Left cardiac atrium (tissue), 4 donors: ENCODE data around the gene TPCN1. TPM values are rescaled to one million over a fixed set of nuclear protein-coding genes. Genes with fewer than 3 reads are reported as not detected.

Experiments used
- ATAC-seq, 2 donors: fragments of 200-7000 bp; cut with Tn5 transposase; one replicate each; pipeline ENCODE4 v1.9.1; 2020; ENCODE audit warnings: mild to moderate bottlenecking in 2 of 2, moderate library complexity in 2 of 2
- DNase-seq: peaks from one replicate; pipeline ENCODE4 v3.0.0-alpha.2; 2020
- intact Hi-C, 2 donors: fragments of 100-400 bp; cut with DNase I; formaldehyde crosslinking; loops; one replicate each; pipeline versions ENCODE4 v1.14.1 to v1.15.1; 2022 to 2023
- long read RNA-seq: library from polyadenylated mRNA; unstranded; transcript quantifications from one replicate; pipeline ENCODE4 v2.0.0, GENCODE V29; 2021
- total RNA-seq, 2 donors: library from RNA; stranded (reverse); fragmentation: NEBNext Ultra II Directional; extraction: Animal tissue kit (Norgen Biotek cat#: 25700); gene quantifications; one replicate each; pipeline ENCODE4 v1.2.1, GENCODE V29; 2021
- donor health status: DM: no; HTN: yes; CAD: no.
- donor health status: DM: no; HTN: yes; CAD: no; lungs with severe emphysema.
- donor health status: DM: yes; HTN: yes; CAD: no.
- donor health status: Dilated cardiomyopathy.

Gene TPCN1
- total RNA-seq, result 10 to 100 TPM; 66.1 to 80.6 TPM
- long read RNA-seq, full-length matches to known transcripts, result 12 of 74 reads
- long read RNA-seq, partial matches to known transcripts, result 30 of 74 reads
- long read RNA-seq, other reads (novel, unspliced or antisense), result 32 of 74 reads

DNA sequence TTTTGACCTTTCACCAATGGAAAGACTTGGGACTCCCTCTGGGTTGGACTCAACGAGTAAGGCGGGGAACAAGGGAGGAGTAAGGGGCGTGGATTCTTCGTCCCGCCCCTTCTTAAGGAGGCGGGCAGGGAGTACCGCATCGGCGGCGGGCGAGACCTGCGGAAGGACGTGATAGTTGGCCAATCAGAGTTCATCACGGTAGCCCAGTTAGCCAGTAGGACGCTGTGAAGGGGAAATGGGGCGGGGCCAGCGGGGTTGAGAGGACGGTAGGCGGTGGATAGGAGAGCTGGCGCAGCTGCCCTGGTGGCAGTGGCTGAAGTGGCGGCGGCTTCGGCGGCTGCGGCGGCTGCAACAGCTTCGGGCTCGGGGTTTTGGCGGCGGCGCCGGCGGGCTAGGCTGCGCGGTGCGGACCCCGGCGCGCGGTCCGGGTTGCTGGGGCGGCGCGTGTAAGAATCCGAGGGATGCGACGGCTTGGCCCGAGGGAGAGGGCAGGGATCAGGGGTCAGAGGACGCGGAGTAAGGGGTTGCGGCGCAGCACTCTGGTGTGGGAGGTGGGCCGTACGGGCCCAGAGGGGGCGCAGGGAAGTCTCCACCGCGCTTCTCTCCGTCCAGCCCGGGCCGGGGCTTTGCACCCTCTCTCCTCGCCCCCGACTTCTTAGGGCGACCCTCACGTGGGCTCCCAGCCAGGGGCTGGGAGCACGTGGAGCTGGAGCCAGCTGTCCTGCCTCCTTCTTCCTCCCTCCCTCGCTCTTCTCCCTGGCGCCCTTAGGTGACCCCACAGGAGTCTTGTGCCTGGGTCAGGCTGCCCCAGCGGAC lies at the start of gene TPCN1:
TPCN1 (plus strand) TSS at position 284 of the 816 bp plus-strand sequence. CDS start 5,389 bp downstream, outside the sequence.
- DNase-seq (peak; percentile 100), ATAC-seq (peak; percentile 96 to 97)
- intact Hi-C loops, result no loop called here

GRCh38 chr12:113171543-113171942 lies 49.7 kb upstream of the TPCN1 start:
- intact Hi-C loops, result loop anchor here (5.0 kb wide), 2 partner anchors 124 to 179 kb away; no protein-coding TSS in a partner anchor
- ATAC-seq (no peak), DNase-seq (no peak)

DNA sequence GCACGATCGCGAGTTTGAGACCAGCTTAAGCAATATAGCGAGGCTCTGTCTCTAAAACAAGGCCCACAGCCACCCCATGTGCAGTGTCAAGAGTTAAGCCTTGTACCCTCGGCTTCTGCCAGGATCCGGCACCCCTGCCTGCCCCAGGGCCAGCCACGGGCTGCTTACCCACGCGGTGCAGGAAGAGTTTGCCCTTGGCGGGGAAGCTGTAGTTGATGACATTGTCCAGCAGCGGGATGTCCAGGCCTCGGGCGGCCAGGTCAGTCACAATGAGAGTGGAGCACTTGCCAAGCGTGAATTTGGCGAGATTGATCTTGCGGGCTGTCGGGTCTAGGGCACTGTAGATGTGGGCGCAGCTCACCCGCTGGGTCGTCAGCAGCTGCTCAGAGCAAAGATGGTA lies 49.1 kb upstream of the TPCN1 start:
- intact Hi-C loops, result loop anchor here (5.0 kb wide), 2 partner anchors 125 to 180 kb away; no protein-coding TSS in a partner anchor
- ATAC-seq, result no peak
- no peak for DNase-seq

DNA sequence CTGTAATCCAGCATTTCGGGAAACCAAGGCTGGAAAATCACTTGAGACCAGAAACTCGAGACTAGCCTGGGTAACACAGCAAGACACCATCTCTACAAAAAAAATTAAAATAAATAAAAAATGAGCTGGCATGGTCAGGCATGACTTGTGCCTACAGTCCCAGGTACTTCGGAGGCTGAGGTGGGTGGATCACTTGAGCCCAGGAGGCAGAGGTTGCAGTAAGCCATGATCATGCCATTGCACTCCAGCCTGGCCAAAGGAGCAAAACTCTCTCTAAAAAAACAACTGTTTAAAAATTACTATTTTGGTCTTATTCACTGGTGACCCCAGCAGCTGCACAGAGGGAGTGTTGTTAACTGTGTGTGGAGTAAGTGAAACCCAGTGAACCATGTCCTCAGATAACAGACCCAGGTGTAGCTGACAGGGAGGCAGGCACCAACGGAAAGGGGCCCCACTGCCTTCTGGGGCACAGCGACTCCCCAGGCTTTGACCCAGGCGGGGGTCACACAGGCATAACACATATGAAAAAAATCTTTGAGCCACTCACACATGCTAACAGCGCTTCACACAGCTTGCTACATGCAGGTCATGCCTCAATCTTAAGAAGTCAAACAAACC lies 48.1 kb upstream of the TPCN1 start:
- DNase-seq (no peak), ATAC-seq (no peak)
- intact Hi-C loops, result loop anchor here (5.0 kb wide), 2 partner anchors 126 to 181 kb away; no protein-coding TSS in a partner anchor

DNA sequence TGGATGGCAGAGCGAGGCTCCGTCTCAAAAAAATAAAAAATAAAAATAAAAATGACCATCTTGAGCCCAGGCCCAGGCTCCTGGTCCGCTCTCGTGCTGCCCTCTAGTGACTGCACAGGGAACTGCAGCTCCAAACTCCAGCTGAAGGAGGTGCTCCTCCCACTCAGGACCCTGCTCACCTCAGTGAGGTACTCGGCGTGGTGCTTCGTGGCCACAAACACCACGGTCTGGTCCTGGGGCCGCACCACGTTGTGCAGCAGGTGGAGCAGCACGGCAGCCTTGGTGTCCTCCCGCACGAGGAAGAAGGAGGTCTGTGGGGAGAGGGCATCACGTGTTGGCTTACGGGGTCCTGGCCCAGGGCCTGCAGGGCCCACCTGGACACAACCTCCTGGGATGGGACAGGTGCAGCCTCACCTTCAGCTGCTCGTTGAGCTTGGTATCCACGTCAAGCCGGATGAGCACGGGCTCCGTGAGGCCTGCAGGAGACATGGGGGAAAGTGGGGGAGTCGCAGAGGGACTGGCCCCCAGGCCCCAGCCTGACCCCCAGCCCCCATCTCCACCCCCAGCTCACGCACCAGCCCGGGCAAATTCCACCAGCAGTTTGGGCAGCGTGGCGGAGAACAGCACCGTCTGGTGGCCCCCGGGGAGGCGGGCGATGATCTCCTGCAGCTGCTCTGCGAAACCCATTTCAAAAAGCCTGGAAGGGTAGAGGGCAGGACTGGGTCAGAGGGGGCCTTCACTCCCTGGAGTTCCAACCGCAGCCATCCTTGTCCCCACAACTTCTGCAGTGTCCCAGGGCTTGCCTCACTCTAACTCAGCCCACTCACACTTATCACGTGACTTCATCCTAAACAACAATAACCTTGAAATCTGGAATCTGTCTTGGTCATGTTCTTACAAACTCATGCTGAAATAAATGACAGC lies 46.5 kb upstream of the TPCN1 start:
- intact Hi-C loops, result loop anchor here (2.0 to 5.0 kb wide), 3 partner anchors 126 to 182 kb away; no protein-coding TSS in a partner anchor
- DNase-seq, result peak; percentile 70
- peak; percentile 78 to 83 for ATAC-seq

DNA sequence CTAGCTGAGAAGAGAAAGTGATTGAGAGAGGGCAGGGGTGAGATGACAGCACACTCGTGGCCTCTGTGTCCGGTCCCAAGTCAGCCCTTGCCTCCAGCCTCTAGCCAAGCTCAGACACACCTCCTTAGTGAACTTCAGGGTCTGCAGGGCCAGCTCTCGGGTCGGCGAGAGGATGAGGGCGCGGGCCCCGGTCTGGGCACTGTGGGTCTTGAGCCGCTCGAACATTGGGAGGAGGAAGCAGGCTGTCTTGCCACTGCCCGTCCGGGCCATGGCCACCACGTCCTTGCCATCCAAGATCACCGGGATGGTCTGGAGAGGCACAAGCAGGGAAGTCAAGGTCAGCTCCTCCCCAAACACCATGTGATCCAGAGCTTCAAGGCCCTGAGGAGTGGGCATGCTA lies 42.2 kb upstream of the TPCN1 start:
- intact Hi-C loops, result no loop called here
- DNase-seq (no peak), ATAC-seq (no peak)

- intact Hi-C loops, result no loop called here
- ATAC-seq, result no peak
- no peak for DNase-seq
These were observed 40.9 kb upstream of the TPCN1 start for GRCh38 chr12:113180333-113180732.

- no peak for ATAC-seq
- DNase-seq, result no peak
- intact Hi-C loops, result no loop called here
These were observed 39.3 kb upstream of the TPCN1 start for GRCh38 chr12:113181975-113182374.

DNA sequence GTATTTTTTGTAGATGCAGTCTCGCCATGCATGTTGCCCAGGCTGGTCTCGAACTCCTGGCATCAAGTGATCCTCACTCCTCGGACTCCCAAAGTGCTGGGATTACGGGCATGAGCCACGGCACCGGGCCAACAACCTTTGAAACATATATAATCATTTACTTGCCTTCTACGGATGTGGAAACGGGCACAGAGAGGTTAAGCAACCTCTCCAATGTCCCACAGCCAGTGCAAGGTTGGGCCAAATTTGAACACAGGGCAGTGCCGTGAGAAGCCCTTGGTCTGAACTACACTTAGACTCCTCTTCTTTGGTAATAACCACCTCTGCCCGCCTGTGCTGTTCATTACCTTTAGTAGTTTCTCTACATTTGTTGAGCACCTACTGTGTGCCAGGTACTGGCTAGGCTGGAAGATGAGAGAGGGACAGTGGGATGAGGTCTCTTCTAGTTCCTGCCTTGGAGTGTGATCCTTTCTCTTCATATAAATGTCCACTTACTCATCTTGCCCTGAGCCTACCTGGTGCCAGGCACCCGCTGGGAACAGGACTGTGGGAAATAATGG lies 38.2 kb upstream of the TPCN1 start:
- DNase-seq, result no peak
- ATAC-seq, result no peak
- intact Hi-C loops, result no loop called here

DNA sequence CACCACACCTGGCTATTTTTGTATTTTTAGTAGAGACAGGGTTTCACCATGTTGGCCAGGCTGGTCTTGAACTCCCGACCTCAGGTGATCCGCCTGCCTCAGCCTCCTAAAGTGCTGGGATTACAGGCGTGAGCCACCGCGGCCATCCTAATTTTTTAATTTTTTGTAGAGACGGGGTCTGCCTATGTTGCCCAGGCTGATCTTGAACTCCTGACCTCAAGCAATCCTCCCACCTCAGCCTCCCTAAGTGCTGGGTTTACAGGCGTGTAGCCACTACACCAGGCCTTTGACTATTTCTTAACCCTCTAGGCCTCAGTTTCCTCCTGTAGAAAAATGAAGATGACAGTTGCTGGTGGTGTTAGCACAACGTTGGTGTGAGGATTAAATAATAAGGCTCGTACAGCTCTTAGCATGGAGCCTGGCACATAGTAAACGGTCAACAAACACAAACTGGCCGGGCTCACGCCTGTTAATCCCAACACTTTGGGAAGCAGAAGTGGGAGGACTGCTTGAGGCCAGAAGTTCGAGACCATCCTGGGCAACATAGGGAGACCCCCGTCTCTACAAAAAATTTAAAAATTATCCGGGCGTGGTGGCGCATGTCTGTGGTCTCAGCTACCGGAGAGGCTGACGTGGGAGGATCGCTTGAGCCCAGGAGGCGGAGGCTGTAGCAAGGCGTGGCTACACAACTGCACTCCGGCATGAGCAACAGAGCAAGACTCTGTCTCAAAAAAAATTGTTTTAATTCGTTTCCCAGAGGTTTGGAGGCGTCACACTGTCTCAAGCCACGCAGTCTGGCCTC lies 37.0 kb upstream of the TPCN1 start:
- DNase-seq (peak; percentile 77), ATAC-seq (peak; percentile 44 to 65)
- intact Hi-C loops, result no loop called here

DNA sequence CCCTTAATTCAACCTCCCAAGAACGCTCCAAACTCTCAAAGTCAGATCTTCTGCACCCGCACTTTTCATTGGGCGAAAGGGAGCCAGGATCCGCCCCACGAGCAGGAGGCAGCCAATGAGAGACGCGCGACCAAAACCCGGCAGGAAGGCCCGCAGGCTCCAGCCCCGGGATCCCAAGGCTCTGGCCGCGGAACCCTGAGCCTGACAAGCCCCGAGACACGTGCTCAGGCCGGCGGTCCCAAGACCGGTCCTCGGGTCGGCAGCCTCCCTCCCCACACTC lies 36.4 kb upstream of the TPCN1 start:
- ATAC-seq (peak; percentile 93 to 94), DNase-seq (peak; percentile 92)
- intact Hi-C loops, result no loop called here

DNA sequence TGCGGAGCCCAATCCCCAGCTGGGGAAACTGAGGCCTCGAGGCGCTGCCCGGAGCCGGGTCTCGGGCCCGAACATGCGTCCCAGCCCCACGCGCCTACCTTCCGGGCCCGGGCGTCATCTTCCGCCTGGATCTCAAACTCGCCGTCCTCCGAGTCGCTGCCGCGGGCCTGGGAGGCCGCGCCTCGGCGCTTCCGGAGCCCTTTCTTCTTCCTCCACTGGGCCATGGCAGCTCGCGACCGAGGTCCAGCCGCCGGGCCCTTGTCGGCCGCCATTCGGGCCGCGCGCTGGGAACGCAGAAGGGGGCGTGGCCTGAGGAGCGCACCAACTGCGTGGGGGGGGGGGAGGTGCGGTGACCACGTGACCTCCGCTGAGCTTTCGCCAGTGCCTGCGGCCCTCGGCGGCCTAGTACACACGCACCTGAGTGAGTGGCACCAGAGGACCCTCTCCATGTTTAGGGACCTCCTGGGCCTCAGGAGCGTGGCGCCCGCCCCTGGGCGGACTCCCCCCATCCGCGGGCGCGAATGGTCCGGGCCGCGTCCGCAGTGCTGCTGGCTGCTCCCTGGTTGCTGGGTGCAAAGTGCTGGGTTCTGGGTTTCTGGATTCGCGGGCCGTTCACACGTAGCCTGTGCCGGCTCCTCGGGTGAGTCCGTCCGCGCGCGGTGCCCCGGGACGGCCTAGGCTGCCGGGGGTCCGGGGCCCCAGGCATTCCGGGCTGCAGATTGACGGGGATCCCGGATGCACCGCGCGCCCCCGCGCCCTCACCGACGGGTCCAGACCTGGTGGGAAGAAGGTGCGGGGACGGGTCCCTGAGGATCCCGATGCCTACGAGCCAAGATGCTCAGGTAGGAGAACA lies 35.9 kb upstream of the TPCN1 start, which contains the start of the genes DDX54 and RITA1:
DDX54 (minus strand) TSS at position 299 of the 853 bp plus-strand sequence; CDS start at position 272, 27 bp downstream.
RITA1 (plus strand) TSS at position 542 of the 853 bp plus-strand sequence. CDS start 1,026 bp downstream, outside the sequence.
- peak; percentile 89 to 91 for ATAC-seq
- DNase-seq, result peak; percentile 84
- intact Hi-C loops, result no loop called here

GRCh38 chr12:113186033-113186365 lies 35.3 kb upstream of the TPCN1 start:
- ATAC-seq (no peak), DNase-seq (no peak)
- intact Hi-C loops, result no loop called here

DNA sequence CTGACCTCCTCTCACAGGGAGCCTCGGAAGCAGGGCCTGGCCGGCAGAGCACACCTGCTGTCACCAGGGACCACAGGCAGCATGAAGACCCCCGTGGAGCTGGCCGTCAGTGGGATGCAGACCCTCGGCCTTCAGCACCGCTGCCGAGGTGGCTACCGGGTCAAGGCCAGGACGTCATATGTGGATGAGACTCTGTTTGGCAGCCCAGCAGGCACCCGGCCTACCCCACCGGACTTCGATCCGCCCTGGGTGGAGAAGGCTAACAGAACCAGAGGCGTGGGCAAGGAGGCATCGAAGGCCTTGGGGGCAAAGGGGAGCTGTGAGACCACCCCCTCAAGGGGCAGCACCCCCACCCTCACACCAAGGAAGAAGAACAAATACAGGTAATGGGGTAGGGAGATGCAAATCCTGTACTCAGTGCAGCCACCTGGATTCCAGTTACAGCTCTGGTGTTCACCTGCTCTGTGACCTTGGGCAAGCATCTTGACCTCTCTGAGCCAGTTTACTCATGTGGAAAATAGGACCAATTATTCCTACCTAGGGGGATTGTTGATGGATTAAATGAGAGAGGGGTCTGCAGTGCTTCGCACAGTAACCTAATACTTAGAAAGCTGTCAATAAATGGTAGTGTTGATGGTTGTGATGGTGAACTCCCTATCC lies 34.5 kb upstream of the TPCN1 start:
- intact Hi-C loops, result no loop called here

GRCh38 chr12:113189361-113189760 lies 31.9 kb upstream of the TPCN1 start:
- no peak for DNase-seq
- intact Hi-C loops, result no loop called here
- no peak for ATAC-seq

More for the DNA sequence above, 34.5 kb upstream of the TPCN1 start:
- no peak for ATAC-seq
- DNase-seq, result no peak

GRCh38 chr12:113190761-113191160 lies 30.5 kb upstream of the TPCN1 start:
- ATAC-seq (no peak), DNase-seq (no peak)
- intact Hi-C loops, result loop anchor here in 1 of 2 donors (10.0 kb wide), 1 partner anchor 104 kb away; no protein-coding TSS in a partner anchor
